Stimulated activated CD8-positive, alpha-beta memory T cell treated with anti-CD3 and anti-CD28 coated beads, Interleukin-7, amount 100 ng/mL, for 48 hours (primary cell): ENCODE data around the gene TMEM14B.
A peak's percentile ranks its signal among the peaks of the same experiment; 100 is the strongest.
"Not testable (repeated sequence)": the region's sequence is repeated elsewhere in the genome, so short reads cannot be mapped to it uniquely, and the experiment has no call there.

ENCODE experiments used
- DNase-seq, 2 donors: peaks; one replicate each; pipeline ENCODE4 v3.0.0-alpha.2; 2020; ENCODE audit warnings: low read depth in 1 of 2; ENCODE audit errors: extremely low read depth in 1 of 2

TMEM14B gene

DNA sequence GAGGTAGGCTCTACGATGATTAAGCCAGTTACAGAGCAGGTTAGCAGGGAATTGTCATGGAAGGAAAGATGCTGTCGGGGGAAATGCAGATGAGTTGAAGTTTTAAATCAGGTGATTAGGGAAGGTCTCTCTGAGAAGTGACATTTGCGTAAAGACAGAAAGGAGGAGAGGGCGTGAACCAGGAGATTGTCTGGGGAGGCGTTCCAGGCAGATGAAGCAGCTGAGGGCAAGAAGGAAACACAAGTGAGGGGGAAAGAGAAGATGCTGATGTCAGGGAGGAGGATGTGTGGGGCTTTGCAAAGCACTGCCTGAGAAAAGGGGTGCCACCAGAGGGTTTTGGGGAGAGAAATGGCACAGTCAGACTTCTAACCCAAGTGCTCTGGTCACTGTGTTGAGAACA, 2.5 kb upstream of the TMEM14B start:
- DNase-seq: no peak

DNA sequence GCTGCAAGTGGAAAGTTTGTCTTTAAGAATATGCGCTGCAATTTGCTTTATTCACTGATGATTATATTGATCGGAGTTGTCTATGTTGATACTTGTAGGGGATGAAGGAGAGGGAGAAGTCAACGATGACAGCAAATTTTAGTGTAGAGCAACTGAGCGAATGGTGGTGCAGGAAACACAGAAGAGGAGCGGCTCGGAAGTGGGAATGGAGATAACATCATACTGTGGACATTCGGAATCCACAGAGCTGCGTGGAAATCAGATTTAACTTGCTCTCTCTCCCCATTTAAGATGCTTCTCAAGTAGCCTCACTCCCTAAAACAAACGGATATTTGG, 722 bp upstream of the TMEM14B start:
- DNase-seq: no peak

DNA sequence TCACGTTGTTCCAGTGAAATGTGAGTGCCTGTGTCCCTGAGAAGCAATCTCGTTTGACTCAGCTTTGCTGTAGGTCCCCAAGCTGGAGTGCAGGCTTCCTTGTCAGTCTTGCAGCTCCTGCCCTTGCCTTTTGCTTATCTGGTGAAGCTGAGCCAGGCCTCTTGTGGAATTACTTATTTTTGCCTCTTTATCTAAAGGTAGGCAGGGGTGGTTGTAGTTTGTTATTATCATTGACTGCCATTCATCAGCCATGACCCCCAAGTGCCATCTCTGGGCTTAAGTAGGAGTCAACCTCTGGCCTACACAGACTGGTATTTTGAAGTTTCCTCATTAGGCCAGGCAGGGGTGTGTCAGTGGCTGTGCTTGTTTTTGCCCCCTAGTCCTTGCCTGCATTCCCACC, 2.1 kb downstream of the TMEM14B start:
- DNase-seq: no peak

DNA sequence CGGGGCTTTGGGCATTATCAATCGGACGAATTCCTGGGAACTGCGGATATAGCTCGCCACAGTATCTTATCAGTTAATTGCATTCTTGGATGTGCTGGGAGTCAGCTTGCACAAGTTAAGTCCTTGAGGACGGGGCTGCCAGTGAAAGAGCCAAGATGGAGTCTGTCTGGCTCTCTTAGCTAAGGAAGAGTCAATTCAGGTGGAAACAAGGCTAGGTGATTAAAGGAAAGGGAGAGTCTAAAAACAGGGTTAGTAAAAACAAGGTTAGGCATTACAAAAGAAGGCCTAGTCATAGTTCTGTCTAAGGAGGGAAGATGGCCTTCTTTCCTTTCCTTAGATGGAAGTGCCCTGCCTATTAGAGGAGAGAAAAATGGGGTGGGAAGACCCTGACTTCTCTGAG, 3.0 kb downstream of the TMEM14B start:
- not testable (repeated sequence) for DNase-seq

GRCh38 chr6:10751757-10752156, 4.2 kb downstream of the TMEM14B start:
- DNase-seq: not testable (repeated sequence)

DNA sequence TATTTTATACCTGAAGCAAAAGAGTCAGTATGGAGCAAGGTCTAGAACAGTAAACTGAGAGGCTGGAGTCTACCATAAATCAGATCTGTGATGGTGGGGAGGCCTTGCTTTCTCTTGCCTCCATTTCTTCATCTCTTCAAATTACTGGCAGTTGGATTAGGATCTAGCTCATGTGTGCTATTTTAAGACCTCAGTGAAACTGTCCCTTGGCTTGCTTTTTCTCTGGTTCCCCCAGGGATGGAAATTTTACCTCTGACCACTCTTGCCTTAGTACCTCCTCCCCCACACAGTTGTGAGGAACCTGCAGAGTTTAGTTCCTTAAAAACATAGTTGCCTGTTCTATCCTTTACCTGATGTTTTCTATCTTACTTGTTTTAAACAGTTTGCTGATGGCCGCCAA, 8.5 kb downstream of the TMEM14B start:
- no peak for DNase-seq

GRCh38 chr6:10759312-10759839, 11.8 kb downstream of the TMEM14B start:
- DNase-seq: no peak

GRCh38 chr6:10759884-10760329, 12.3 kb downstream of the TMEM14B start:
- DNase-seq: peak in 1 of 2 donors; percentile 20

GRCh38 chr6:10763006-10763405, 15.4 kb downstream of the TMEM14B start:
- no peak for DNase-seq

DNA sequence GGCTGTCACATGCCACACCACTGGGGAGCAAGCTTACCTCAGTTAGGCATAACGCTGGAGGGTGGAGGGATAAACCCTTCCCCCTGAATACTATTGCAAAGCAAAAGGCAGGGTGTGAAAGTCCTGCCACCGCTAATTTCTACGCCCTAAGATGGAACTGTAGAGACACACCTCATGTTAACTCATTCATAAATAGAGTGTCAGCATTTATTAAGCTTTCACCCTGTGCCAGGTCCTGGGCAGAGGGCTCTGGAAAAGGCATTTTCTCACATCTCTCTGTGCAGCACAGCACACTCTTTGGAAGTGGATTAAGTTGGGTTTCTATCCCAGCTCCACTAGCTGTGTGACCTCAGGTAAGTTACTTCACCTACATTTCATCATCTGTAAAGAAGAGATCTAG, 21.8 kb downstream of the TMEM14B start:
- no peak for DNase-seq

DNA sequence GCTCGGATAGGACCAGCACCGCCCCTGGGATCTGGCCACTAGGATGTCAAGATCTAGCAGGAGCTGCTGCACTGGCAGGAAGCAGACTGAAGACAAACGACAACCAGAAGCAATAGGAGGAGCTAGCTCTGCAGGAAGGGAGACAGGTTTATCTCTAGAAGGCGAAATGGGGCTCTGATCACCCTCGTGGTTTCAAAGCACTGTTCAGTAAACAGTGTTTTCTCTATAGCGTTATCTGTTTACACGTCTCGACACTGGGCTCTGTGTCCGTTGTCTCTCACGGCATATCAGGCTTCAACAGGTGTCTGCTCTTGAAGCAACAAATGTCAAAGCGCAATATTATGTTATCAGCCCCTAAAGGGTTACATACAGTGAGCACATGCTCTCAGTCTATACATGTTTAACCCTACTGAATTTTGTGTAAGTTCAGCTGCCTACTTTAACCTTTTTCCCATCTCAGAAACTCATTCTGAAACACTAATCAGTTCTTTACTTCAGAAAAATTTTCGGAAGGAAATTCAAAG, 23.8 kb downstream of the TMEM14B start:
- DNase-seq: no peak

DNA sequence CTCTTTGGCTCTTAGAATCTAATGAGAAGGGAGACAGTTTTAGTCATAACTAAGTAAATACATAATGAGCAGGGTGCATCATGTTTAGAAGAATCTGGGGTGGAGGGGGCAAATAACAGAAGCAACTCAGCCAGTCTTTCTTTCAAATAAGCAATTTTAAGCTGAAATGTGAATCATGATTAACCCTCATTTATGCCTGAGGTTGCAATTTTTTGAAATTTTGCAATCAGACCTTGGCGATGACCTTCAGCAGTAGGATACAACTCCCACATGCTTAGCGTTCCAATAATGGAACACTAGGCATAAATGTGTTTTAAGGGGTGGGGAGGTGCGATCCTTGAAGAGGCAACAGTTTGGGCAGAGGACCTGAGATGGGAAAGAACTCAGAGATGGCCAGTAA, 30.6 kb downstream of the TMEM14B start:
- DNase-seq: no peak

GRCh38 chr6:10779076-10779475, 31.5 kb downstream of the TMEM14B start:
- no peak for DNase-seq

DNA sequence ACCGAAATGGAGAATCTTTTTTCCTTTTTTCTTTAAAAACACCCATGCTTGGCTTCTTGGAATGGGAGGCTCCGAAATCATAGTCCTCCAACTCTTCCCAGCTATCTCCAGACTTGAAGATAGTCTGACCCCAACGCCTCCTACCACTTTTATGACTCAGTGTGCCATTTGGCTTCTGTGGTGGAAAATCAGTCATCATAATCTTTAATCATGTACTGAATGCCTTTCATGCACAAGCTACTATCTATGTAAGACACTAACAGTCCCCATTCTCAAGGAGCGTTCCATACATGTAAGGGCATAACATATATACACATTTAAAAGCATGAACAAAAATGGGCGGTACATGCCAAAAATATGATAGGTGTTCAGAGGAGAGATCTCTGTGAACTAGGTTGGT, 44.1 kb downstream of the TMEM14B start:
- DNase-seq: no peak

DNA sequence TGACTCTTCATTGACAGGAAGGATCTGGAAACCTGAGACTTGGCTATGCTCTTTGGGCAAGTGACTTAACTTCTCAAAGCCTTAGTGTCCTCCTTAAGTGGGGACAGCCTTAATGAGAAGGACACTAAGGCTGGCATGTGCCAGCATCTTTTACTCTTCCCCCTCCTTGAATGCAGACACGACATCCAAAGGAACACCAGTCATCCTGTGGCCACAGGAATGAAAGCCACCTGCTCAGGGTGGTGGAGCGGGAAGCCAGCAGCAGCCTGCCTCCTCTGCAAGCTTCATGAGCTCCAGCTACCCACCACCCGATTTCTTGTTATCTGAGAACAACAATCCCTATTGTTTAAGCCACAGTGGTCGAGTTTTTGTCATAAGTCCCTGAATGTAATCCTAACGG, 44.5 kb downstream of the TMEM14B start:
- DNase-seq: no peak

GRCh38 chr6:10793035-10793434, 45.4 kb downstream of the TMEM14B start:
- DNase-seq: no peak

- no peak for DNase-seq
Measured at GRCh38 chr6:10793695-10794094, 46.1 kb downstream of the TMEM14B start.

DNA sequence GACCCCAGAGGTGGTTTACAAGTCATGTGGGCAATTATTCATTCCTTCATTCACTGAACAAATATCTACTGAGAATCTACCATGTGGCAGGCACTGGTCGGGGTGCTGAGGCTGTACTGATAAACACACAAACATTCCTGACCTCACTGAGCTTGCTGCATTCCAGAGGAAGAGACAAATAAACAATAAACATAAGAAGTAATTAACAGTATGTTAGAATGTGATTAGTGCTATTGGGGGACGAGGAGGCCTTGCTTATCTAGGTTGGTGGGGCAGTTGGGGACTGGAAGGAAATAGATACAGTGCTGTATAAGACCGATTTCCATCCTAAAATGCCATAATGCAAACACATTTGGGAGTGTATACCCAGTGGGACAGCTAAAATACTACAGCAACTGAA, 46.6 kb downstream of the TMEM14B start:
- DNase-seq: no peak

DNA sequence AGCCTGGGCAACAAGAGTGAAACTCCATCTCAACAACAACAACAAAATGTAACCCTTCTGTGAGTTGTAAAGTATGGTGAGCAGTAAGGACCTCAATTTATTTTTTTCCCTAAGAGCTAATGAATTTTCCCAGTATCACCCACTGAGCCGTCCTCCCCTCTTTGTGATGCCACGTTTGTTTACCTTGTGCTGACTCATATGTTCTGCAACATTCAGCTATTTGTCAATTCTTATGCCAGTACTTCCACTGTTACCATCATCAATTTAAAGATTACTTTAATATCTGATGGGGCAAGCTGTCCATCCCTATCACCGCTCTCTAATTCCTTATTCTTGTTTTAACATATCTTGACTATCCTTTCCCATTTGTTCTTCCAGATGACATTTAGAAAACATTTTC, 53.2 kb downstream of the TMEM14B start:
- DNase-seq: no peak

- peak; percentile 8 to 22 for DNase-seq
Measured at GRCh38 chr6:10801224-10801848, 53.7 kb downstream of the TMEM14B start.
